ENCODE data around the gene CLEC2A.

DNA sequence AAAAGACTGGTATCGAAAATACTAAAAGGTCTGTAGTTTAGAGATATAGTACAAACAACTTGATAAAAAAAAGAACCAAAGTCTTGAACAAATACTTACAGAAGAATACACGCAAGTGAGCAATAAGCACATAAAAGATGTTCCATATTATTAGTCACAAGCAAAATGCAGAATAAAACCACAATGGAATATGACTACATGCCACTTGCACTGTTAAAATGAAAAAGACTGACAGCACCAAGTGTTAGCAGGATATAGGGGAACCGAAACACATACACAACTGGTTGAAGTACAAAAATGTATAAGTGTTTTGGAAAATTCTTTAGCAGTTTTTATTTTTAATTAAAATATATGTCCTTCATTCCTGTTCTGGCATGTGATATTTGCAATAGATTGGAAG lies 3.6 kb downstream of the CLEC2A start:
- no peak for TF ChIP-seq EZH2 (IDR thresholded peaks at IDR 0.05; ENCODE audit: insufficient read depth, poor library complexity, severe bottlenecking)
- no peak for TF ChIP-seq EZH2phosphoT487 (IDR thresholded peaks at IDR 0.05; ENCODE audit: insufficient read depth, low read depth)
